NCI-H2107 (cell line): Measurements from ENCODE around the gene CNOT2.
"Not testable (repeated sequence)": the region's sequence is repeated elsewhere in the genome, so short reads cannot be mapped to it uniquely, and the experiment has no call there.

Source experiments
- DNase-seq: peaks from one replicate; lab custom pipeline; 2025; lab: John Stamatoyannopoulos, UW

The CNOT2 gene

DNA sequence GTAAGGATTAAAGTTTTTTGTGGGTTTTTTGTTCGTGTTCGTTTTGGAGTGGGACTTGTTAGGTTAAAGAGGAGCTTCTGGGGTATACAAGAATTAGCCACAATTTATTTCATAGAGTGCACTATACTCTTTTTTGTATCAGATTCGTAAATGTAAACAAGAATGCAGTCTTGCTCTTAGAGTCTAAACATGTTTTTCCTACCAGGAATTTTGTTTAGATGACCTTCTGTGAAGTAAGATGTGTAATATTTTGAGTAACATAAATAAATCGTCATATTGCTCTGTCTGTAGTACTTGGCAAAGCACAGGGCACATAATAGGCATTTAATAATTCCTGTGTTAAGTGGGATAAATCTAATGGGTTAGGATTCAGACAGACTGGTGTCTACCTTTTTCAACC is 9.6 kb downstream of the CNOT2 start:
- DNase-seq: no peak

GRCh38 chr12:70254225-70254624 is 11.0 kb downstream of the CNOT2 start:
- DNase-seq: no peak

DNA sequence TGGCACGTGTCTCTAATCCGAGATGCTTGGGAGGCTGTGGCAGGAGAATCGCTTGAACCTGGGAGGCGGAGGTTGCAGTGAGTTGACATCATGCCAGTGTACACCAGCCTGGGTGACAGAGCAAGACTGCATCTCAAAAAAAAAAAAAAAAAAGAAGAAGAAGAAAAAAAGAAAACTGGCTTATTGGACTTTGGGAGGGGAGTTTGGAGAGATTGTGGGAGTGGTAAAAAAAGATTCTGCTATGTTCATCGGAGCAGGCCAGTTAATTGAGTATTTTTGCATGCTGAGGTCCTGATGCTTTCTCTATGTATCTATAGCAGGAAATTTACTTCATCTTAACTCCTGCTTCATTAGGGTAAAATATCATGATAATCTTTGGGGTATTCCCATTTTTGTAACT is 11.6 kb downstream of the CNOT2 start:
- no peak for DNase-seq

DNA sequence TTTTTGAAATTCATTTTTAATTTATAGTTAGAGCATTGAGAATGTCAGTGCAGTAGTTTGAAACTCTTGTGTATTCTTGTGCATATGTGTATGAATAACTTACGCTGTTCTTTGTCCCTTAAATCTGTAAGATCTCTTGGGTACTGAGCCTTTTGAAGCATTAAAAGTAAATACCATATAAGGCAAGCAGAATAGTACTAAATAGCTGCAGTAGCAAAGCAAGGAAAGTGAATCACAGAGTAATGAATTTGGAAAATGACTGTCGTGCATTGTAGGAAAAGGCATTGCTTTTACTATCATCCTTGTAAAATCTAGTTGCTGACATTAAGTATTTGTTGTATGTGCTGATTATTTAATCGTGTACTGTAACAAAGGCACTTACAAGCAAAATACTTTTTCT is 12.1 kb downstream of the CNOT2 start:
- no peak for DNase-seq

- DNase-seq: no peak
These were observed 15.6 kb downstream of the CNOT2 start for GRCh38 chr12:70258605-70259403.

DNA sequence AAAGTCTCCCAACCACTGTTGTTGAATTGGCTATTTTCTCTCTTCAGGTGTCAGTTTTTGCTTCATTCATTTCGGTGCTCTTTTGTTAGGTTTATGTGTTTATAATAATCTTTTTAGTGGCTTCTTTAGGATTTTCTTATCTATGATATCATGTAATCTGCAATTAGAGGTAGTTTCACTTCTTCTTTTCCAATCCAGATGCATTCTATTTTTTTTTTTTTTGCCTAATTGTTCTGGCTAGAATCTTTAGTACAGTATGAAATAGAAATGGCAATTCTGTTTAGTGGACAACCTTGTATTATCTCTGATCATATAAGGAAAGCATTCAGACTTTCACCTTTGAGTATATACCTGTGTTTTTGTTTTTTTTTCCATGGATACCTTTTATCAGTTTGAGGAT is 17.4 kb downstream of the CNOT2 start:
- DNase-seq: no peak

DNA sequence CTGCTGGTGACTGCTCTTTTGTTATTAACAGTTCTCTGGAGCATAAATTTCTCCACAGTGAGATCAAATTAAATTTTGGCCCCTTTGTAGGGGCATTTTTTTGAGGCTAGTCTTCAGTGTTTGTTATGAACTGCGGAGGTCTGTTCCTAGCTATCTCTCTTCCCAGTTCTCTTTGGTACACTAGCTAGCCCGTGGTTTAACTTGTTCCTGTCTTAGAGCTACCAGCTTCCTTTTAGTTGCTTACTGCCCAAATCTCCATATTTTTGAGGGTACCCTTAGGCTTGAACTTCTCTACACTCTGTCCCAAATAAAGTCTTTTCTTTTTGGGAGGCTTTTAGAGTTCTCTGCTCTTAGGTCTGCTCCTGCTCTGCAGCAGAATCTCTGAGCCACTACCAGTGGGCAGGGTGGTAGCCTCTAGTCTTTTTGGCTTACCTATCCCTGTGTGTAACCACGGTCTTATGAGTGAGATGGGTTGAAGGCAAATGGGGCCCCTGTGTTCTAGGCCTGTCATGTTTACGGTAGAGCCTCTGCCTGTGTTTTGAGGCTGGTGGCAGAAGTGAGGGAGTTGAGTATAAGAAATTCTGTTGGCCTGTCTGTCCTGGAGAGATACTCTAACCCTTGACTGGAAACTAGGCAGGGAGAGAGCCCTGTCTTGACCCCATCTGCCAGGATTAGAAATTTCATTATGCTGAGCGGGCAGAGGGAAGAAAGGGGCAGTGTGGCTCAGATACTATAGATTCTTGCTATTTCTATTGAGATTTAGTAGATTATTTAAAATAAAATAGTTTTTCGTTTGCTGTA is 21.0 kb downstream of the CNOT2 start:
- no peak for DNase-seq

DNA sequence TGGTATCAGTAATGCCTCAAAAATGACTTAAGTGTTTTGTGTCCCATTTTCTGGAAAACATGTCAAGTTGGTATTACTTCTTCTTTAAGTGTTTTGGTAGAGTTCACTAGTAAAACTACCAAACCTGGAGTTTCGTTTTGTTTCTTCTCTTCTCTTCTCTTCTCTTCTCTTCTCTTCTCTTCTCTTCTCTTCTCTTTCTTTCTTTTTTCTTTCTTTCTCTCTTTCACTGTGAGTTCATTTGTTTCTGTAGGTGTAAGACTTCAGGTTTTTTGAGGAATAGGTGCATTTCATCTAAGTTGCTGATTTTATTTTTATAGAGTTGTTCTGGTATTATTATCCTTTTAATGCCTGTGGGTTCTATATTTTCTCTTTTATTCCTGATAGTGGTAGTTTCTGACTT is 21.9 kb downstream of the CNOT2 start:
- DNase-seq: no peak

GRCh38 chr12:70267550-70267949 is 24.3 kb downstream of the CNOT2 start:
- no peak for DNase-seq

- no peak for DNase-seq
These were observed 25.7 kb downstream of the CNOT2 start for GRCh38 chr12:70268972-70269371.

DNA sequence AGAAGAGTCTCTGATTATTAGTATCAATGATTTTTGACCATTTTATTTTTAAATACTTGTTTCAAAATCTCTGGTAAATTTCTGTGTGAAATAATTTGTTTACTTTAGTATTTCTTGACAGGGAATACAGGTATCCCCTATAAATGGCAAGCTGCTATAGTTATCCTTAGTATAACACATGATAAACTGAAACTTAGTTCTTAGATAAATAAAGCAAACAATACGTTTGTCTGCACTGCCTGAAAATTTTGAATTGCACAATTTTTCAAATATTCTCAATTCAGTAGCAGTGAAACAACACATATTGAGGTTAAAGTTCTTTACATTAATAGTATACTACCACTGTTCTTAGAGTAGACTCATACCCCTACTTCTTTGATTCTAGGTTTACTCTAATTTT is 26.9 kb downstream of the CNOT2 start:
- DNase-seq: no peak

DNA sequence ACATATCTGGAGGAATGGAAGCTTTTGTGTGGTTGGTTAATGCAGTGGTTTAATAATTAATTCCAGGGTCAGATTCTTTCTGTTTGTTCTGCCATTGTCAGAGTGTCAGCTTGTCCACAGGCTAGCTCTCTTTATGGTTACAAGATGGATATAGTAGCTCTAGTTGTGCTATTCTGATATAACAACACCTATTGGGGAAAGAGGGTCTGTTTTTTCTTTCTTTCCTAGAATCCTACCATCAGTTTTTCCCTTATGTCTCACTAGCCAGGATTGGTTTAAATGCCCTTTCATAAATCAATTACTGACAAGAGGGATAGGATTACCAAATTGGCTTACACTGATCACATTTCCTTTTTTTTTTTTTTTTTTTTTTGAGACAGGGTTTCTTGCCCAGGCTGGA is 27.8 kb downstream of the CNOT2 start:
- no peak for DNase-seq

DNA sequence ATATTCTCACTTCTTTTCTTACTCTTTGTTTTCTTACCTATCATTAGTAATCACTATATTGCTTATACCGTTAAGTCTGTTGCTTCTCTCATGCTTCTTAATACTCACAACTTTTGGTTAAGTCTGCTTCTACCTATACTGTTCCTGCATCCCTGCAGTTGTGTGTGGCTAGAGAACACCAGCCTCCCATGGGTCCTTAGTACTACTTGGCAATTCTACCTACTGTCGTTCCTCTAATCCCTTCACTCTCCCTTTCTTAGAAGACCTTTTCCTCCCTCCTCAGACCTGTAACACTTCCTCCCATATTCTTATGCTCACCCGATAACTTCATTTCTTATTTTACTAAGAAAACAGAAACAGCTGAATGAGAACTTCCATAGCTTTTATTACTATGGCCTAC is 29.3 kb downstream of the CNOT2 start:
- DNase-seq: no peak

DNA sequence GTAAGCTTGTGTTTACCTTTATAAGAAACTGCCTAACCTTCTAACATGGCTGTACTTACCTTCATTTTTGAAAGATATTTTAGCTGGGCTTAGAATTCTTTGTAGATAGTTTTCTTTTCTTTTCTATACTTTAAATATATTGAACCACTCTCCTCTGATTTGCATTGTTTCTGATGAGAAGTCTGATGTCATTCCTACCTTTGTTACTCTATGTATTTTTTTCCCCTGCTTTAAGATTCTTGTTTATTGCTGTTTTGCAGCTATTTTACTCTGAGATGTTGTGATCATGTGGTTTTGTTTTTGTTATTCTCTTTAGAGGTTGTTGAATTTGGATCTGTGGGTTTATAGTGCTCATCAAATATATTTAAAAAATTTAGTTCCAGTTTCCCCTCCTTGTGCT is 31.8 kb downstream of the CNOT2 start:
- DNase-seq: no peak

- no peak for DNase-seq
These were observed 34.7 kb downstream of the CNOT2 start for GRCh38 chr12:70277973-70278372.

DNA sequence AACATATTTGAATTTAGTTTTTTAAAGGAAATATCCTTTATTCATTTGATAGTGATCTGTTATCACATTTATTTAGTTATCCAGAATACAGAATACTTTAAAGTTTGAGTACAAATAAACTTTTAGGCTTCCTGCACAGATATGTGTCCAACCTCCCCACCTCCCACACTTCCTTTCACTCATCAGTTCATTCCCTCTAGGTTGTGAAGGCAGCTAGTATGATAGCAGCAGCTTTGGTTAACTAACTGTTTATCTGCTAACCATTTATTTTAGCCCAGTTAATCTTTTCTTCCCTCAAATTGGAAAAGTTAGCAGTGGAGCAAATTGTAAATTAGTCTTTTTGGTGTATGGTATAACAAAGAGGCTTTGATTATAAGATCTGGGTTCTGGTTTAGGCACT is 35.7 kb downstream of the CNOT2 start:
- no peak for DNase-seq

DNA sequence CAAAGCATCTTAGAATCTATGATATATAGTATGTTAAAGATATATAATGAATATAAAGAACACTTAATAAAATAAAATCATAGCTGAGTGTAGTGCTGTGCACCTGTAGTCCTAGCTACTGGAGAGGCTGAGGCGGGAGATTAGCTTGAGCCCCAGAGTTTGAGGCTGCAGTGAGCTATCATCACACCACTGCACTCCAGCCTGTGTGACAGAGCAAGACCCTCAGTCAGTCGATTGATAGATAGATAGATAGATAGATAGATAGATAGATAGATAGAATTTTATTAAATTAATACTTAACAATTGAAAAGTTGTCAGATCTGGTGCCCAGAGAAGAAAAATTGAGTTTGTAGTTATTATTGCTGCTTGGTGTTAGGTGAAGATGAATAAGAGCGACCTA is 40.0 kb downstream of the CNOT2 start:
- no peak for DNase-seq

GRCh38 chr12:70288817-70289216 is 45.6 kb downstream of the CNOT2 start:
- no peak for DNase-seq

GRCh38 chr12:70290116-70290515 is 46.9 kb downstream of the CNOT2 start:
- DNase-seq: no peak

GRCh38 chr12:70292017-70292776 is 49.0 kb downstream of the CNOT2 start:
- no peak for DNase-seq

DNA sequence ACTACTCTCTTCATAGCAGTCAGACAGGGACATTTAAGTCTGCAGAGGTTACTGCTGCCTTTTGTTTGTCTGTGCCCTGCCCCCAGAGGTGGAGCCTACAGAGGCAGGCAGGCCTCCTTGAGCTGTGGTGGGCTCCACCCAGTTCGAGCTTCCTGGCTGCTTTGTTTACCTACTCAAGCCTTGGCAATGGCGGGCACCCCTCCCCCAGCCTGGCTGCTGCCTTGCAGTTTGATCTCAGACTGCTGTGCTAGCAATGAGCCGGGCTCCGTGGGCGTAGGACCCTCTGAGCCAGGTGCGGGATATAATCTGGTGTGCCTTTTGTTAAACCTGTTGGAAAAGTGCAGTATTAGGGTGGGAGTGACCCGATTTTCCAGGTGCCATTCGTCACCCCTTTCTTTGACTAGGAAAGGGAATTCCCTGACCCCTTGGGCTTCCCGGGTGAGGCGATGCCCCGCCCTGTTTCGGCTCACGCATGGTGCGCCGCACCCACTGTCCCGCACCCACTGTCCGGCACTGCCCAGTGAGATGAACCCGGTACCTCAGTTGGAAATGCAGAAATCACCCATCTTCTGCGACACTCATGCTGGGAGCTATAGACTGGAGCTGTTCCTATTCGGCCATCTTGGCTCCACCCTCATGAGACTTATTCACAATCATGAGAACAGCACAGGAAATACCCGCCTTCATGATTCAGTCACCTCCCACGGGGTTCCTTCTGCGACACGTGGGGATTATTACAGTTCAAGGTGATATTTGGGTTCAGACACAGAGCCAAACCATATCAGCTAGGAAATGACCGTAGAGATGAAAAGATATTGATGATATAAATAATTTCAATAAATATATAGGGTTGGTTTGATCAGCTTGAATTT is 61.7 kb downstream of the CNOT2 start:
- DNase-seq: not testable (repeated sequence)

GRCh38 chr12:70305794-70306193 is 62.6 kb downstream of the CNOT2 start:
- DNase-seq: no peak
